GM12878 (cell line): ENCODE measurements around the gene SLC25A13.

Experiments used
- EP300 ChIP-seq, 2 experiments: fragments of 150-350 bp in 1 of 2; IDR thresholded peaks; 2 replicates each; pipeline ENCODE4 v1.6.1; 2011 to 2012; ENCODE audit warnings: low read depth in 2 of 2, low read length in 2 of 2, borderline replicate concordance in 1 of 2, improper control_type of control experiment in 1 of 2, inconsistent platforms in 1 of 2; ENCODE audit not compliant: control insufficient read depth in 1 of 2
- EZH2 ChIP-seq: IDR thresholded peaks from 2 replicates; pipeline ENCODE4 v1.6.1; 2012; ENCODE audit warnings: low read depth, mild to moderate bottlenecking, control low read depth, inconsistent platforms, low read length, borderline replicate concordance; ENCODE audit not compliant: control insufficient read depth
- IKZF1 ChIP-seq: fragments of 450-650 bp; conservative IDR thresholded peaks from 2 replicates; pipeline ENCODE4 v1.6.1; 2017; ENCODE audit warnings: antibody characterized with exemption, mild to moderate bottlenecking
- MYC ChIP-seq: IDR thresholded peaks from 2 replicates; pipeline ENCODE4 v1.6.1; 2011; ENCODE audit warnings: mild to moderate bottlenecking, low read length, moderate library complexity, inconsistent platforms; ENCODE audit not compliant: insufficient read depth, insufficient replicate concordance, insufficient read length, severe bottlenecking
- NR2C2 ChIP-seq: IDR thresholded peaks from 2 replicates; pipeline ENCODE4 v1.6.1; 2011; ENCODE audit warnings: borderline replicate concordance, low read depth; ENCODE audit not compliant: control insufficient read depth, insufficient read length
- POLR2A ChIP-seq: IDR thresholded peaks from 2 replicates; pipeline ENCODE4 v1.6.1; 2011; ENCODE audit warnings: low read depth, mild to moderate bottlenecking, low read length
- SMARCA5 ChIP-seq: fragments of 450-650 bp; IDR thresholded peaks from 2 replicates; pipeline ENCODE4 v1.6.1; 2017; ENCODE audit warnings: mild to moderate bottlenecking
- SUPT20H ChIP-seq: IDR thresholded peaks from 2 replicates; pipeline ENCODE4 v1.6.1; 2011; ENCODE audit warnings: low read depth, mild to moderate bottlenecking, low read length, moderate library complexity, borderline replicate concordance; ENCODE audit not compliant: control insufficient read depth
- TCF12 ChIP-seq: IDR thresholded peaks from 2 replicates; pipeline ENCODE4 v1.6.1; 2011; ENCODE audit warnings: low read depth, mild to moderate bottlenecking, low read length
- TF ChIP-seq, protein P1 (sequence below), 3 experiments: IDR thresholded peaks in 2 of 3; conservative IDR thresholded peaks in 1 of 3; 2 replicates each; pipeline ENCODE4 v1.5.1; 2011; ENCODE audit warnings: low read depth in 3 of 3, low read length in 3 of 3, mild to moderate bottlenecking in 3 of 3, control low read depth in 2 of 3, moderate library complexity in 2 of 3, inconsistent platforms in 1 of 3, mixed read lengths in 1 of 3; ENCODE audit not compliant: control insufficient read depth in 2 of 3, insufficient read depth in 1 of 3; ENCODE audit errors: extremely low read depth in 1 of 3
- TF ChIP-seq, protein P2 (sequence below): fragments of 450-650 bp; IDR thresholded peaks from 2 replicates; pipeline ENCODE4 v1.6.1; 2017; ENCODE audit warnings: mild to moderate bottlenecking
- TF ChIP-seq, protein P3 (sequence below): IDR thresholded peaks from 2 replicates; pipeline ENCODE4 v1.6.1; 2012; ENCODE audit warnings: mild to moderate bottlenecking, low read depth, low read length
- TF ChIP-seq, protein P4 (sequence below): fragments of 450-650 bp; IDR thresholded peaks from 2 replicates; pipeline ENCODE4 v1.6.1; 2017; ENCODE audit warnings: antibody characterized with exemption, mild to moderate bottlenecking, moderate library complexity
- TF ChIP-seq, protein P5 (sequence below): fragments of 450-650 bp; IDR thresholded peaks from 2 replicates; pipeline ENCODE4 v1.6.1; 2016; ENCODE audit warnings: mild to moderate bottlenecking

DNA sequence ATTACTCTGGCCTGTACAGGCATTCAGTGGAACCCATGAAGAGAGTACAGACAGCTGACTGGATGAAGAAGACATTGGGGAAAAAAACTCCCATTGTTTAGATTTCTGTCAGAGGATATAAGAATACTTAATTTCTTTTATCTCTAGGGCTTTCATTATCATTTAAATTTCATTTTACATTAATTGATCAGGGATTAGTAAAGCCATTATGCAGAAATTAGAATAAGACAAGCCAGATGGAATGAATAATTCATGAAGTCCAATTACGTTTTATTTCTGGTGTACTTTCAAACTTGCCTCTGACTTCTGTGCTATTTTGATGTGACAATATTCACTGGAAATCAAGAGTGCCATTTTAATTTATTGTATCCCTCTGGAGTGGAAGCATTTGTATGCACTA, 247.0 kb downstream of the SLC25A13 start:
- TF ChIP-seq, protein P1, sequence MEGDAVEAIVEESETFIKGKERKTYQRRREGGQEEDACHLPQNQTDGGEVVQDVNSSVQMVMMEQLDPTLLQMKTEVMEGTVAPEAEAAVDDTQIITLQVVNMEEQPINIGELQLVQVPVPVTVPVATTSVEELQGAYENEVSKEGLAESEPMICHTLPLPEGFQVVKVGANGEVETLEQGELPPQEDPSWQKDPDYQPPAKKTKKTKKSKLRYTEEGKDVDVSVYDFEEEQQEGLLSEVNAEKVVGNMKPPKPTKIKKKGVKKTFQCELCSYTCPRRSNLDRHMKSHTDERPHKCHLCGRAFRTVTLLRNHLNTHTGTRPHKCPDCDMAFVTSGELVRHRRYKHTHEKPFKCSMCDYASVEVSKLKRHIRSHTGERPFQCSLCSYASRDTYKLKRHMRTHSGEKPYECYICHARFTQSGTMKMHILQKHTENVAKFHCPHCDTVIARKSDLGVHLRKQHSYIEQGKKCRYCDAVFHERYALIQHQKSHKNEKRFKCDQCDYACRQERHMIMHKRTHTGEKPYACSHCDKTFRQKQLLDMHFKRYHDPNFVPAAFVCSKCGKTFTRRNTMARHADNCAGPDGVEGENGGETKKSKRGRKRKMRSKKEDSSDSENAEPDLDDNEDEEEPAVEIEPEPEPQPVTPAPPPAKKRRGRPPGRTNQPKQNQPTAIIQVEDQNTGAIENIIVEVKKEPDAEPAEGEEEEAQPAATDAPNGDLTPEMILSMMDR (IDR thresholded peaks at IDR 0.05 in 2 of 3, conservative IDR thresholded peaks at IDR 0.05 in 1 of 3; ENCODE audit: control insufficient read depth in 2 of 3, extremely low read depth in 1 of 3, insufficient read depth in 1 of 3, low read depth in 3 of 3, low read length in 3 of 3), result no peak
- TF ChIP-seq, protein P2, sequence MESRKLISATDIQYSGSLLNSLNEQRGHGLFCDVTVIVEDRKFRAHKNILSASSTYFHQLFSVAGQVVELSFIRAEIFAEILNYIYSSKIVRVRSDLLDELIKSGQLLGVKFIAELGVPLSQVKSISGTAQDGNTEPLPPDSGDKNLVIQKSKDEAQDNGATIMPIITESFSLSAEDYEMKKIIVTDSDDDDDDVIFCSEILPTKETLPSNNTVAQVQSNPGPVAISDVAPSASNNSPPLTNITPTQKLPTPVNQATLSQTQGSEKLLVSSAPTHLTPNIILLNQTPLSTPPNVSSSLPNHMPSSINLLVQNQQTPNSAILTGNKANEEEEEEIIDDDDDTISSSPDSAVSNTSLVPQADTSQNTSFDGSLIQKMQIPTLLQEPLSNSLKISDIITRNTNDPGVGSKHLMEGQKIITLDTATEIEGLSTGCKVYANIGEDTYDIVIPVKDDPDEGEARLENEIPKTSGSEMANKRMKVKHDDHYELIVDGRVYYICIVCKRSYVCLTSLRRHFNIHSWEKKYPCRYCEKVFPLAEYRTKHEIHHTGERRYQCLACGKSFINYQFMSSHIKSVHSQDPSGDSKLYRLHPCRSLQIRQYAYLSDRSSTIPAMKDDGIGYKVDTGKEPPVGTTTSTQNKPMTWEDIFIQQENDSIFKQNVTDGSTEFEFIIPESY, result no peak
- TF ChIP-seq TCF12, result no peak
- no peak for TF ChIP-seq SUPT20H
- no peak for TF ChIP-seq IKZF1
- TF ChIP-seq EZH2, result no peak
- TF ChIP-seq SMARCA5, result no peak
- no peak for TF ChIP-seq NR2C2
- TF ChIP-seq POLR2A, result no peak
- TF ChIP-seq, protein P3, sequence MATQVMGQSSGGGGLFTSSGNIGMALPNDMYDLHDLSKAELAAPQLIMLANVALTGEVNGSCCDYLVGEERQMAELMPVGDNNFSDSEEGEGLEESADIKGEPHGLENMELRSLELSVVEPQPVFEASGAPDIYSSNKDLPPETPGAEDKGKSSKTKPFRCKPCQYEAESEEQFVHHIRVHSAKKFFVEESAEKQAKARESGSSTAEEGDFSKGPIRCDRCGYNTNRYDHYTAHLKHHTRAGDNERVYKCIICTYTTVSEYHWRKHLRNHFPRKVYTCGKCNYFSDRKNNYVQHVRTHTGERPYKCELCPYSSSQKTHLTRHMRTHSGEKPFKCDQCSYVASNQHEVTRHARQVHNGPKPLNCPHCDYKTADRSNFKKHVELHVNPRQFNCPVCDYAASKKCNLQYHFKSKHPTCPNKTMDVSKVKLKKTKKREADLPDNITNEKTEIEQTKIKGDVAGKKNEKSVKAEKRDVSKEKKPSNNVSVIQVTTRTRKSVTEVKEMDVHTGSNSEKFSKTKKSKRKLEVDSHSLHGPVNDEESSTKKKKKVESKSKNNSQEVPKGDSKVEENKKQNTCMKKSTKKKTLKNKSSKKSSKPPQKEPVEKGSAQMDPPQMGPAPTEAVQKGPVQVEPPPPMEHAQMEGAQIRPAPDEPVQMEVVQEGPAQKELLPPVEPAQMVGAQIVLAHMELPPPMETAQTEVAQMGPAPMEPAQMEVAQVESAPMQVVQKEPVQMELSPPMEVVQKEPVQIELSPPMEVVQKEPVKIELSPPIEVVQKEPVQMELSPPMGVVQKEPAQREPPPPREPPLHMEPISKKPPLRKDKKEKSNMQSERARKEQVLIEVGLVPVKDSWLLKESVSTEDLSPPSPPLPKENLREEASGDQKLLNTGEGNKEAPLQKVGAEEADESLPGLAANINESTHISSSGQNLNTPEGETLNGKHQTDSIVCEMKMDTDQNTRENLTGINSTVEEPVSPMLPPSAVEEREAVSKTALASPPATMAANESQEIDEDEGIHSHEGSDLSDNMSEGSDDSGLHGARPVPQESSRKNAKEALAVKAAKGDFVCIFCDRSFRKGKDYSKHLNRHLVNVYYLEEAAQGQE, result no peak
- TF ChIP-seq, protein P4, sequence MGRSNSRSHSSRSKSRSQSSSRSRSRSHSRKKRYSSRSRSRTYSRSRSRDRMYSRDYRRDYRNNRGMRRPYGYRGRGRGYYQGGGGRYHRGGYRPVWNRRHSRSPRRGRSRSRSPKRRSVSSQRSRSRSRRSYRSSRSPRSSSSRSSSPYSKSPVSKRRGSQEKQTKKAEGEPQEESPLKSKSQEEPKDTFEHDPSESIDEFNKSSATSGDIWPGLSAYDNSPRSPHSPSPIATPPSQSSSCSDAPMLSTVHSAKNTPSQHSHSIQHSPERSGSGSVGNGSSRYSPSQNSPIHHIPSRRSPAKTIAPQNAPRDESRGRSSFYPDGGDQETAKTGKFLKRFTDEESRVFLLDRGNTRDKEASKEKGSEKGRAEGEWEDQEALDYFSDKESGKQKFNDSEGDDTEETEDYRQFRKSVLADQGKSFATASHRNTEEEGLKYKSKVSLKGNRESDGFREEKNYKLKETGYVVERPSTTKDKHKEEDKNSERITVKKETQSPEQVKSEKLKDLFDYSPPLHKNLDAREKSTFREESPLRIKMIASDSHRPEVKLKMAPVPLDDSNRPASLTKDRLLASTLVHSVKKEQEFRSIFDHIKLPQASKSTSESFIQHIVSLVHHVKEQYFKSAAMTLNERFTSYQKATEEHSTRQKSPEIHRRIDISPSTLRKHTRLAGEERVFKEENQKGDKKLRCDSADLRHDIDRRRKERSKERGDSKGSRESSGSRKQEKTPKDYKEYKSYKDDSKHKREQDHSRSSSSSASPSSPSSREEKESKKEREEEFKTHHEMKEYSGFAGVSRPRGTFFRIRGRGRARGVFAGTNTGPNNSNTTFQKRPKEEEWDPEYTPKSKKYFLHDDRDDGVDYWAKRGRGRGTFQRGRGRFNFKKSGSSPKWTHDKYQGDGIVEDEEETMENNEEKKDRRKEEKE, result no peak
- no peak for TF ChIP-seq EP300 (IDR thresholded peaks at IDR 0.05; ENCODE audit: borderline replicate concordance in 1 of 2, control insufficient read depth in 1 of 2, low read depth in 2 of 2, low read length in 2 of 2)
- TF ChIP-seq, protein P5, sequence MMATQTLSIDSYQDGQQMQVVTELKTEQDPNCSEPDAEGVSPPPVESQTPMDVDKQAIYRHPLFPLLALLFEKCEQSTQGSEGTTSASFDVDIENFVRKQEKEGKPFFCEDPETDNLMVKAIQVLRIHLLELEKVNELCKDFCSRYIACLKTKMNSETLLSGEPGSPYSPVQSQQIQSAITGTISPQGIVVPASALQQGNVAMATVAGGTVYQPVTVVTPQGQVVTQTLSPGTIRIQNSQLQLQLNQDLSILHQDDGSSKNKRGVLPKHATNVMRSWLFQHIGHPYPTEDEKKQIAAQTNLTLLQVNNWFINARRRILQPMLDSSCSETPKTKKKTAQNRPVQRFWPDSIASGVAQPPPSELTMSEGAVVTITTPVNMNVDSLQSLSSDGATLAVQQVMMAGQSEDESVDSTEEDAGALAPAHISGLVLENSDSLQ, result no peak
- no peak for TF ChIP-seq MYC
